Measurements from ENCODE around the gene TRIO. TPM values are rescaled to one million over a fixed set of nuclear protein-coding genes. Genes with fewer than 3 reads are reported as not detected.

TRIO gene
- polyA plus RNA-seq, 1 donor from 2014 or later, result 8.5 TPM

- H3K9me3 Mint-ChIP-seq, result peaks cover 0 to 8% (median 2%) of the 10 kb centered on the region in 3 donors
- peaks cover 4% of the 10 kb centered on the region for H3K27me3 Mint-ChIP-seq
- no peak overlapping the region for H3K27ac Mint-ChIP-seq
- H3K4me3 Mint-ChIP-seq, result no peak overlapping the region
- H3K36me3 Mint-ChIP-seq, result peaks cover 2% of the 10 kb centered on the region
- no peaks in the 10 kb centered on the region for H3K4me1 Mint-ChIP-seq
Measured at GRCh38 chr5:14134771-14135170, 8.4 kb upstream of the TRIO start.

GRCh38 chr5:14135621-14136020 lies 7.5 kb upstream of the TRIO start:
- H3K36me3 Mint-ChIP-seq, result peaks cover 2% of the 10 kb centered on the region
- H3K4me1 Mint-ChIP-seq, result no peaks in the 10 kb centered on the region
- peaks cover 4% of the 10 kb centered on the region for H3K27me3 Mint-ChIP-seq
- H3K4me3 Mint-ChIP-seq, result no peak overlapping the region
- no peak overlapping the region for H3K27ac Mint-ChIP-seq
- H3K9me3 Mint-ChIP-seq, result peaks cover 0 to 8% (median 2%) of the 10 kb centered on the region in 3 donors

- peaks cover 2% of the 10 kb centered on the region for H3K36me3 Mint-ChIP-seq
- H3K27ac Mint-ChIP-seq, result no peak overlapping the region
- H3K9me3 Mint-ChIP-seq, result peaks cover 0 to 8% (median 2%) of the 10 kb centered on the region in 3 donors
- H3K4me3 Mint-ChIP-seq, result no peak overlapping the region
- no peaks in the 10 kb centered on the region for H3K4me1 Mint-ChIP-seq
- H3K27me3 Mint-ChIP-seq, result peaks cover 4% of the 10 kb centered on the region
Measured at GRCh38 chr5:14136228-14136627, 6.9 kb upstream of the TRIO start.

- peaks cover 4% of the 10 kb centered on the region for H3K27me3 Mint-ChIP-seq
- H3K4me1 Mint-ChIP-seq, result peaks cover 3 to 6% (median 4%) of the 10 kb centered on the region in 3 donors
- H3K27ac Mint-ChIP-seq, result peak overlapping the region in 1 of 3 donors; percentile 37
- peaks cover 0 to 8% (median 2%) of the 10 kb centered on the region in 3 donors for H3K9me3 Mint-ChIP-seq
- H3K4me3 Mint-ChIP-seq, result peak overlapping the region in 1 of 4 donors; percentile 75
- H3K36me3 Mint-ChIP-seq, result peaks cover 2% of the 10 kb centered on the region
Measured at GRCh38 chr5:14138608-14139540, 4.3 kb upstream of the TRIO start.

- Mint-ChIP-seq H3K27ac (peak overlapping the region in 2 of 3 donors; percentile 68 to 97), H3K27me3 (peaks cover 4% of the 10 kb centered on the region), H3K4me1 (peaks cover 15 to 22% (median 18%) of the 10 kb centered on the region in 3 donors), H3K4me3 (peak overlapping the region; percentile 21 to 95 (median 70)), H3K36me3 (no peaks in the 10 kb centered on the region), H3K9me3 (no peaks in the 10 kb centered on the region)
Measured at GRCh38 chr5:14141764-14142163, 1.4 kb upstream of the TRIO start.

- Mint-ChIP-seq H3K36me3 (no peaks in the 10 kb centered on the region), H3K27me3 (peaks cover 2% of the 10 kb centered on the region), H3K4me1 (peaks cover 19 to 28% (median 20%) of the 10 kb centered on the region in 3 donors), H3K27ac (peak overlapping the region; percentile 92 to 97 (median 96)), H3K4me3 (peak overlapping the region; percentile 88 to 95 (median 91)), H3K9me3 (no peaks in the 10 kb centered on the region)
Measured at GRCh38 chr5:14142202-14142826, 828 bp upstream of the TRIO start.

- Mint-ChIP-seq H3K9me3 (no peaks in the 10 kb centered on the region), H3K27ac (peak overlapping the region in 1 of 3 donors; percentile 97), H3K4me1 (peaks cover 25 to 38% (median 26%) of the 10 kb centered on the region in 3 donors), H3K4me3 (no peak overlapping the region), H3K27me3 (no peaks in the 10 kb centered on the region), H3K36me3 (no peaks in the 10 kb centered on the region)
Measured at GRCh38 chr5:14143546-14143840, 351 bp downstream of the TRIO start.

GRCh38 chr5:14143841-14144585 lies 871 bp downstream of the TRIO start:
- Mint-ChIP-seq H3K27me3 (no peaks in the 10 kb centered on the region), H3K9me3 (no peaks in the 10 kb centered on the region), H3K4me3 (peak overlapping the region; percentile 89 to 94 (median 92)), H3K27ac (peak overlapping the region; percentile 76 to 93 (median 89)), H3K4me1 (peaks cover 26 to 43% (median 32%) of the 10 kb centered on the region in 3 donors), H3K36me3 (no peaks in the 10 kb centered on the region)

- Mint-ChIP-seq H3K4me3 (peak overlapping the region; percentile 89 to 94 (median 92)), H3K27me3 (no peaks in the 10 kb centered on the region), H3K9me3 (no peaks in the 10 kb centered on the region)
Measured at GRCh38 chr5:14144586-14145434, 1.7 kb downstream of the TRIO start.

GRCh38 chr5:14145435-14146334 lies 2.5 kb downstream of the TRIO start:
- Mint-ChIP-seq H3K9me3 (no peaks in the 10 kb centered on the region), H3K27me3 (no peaks in the 10 kb centered on the region), H3K36me3 (no peaks in the 10 kb centered on the region), H3K27ac (peak overlapping the region; percentile 89 to 94 (median 91)), H3K4me1 (peaks cover 43 to 57% (median 45%) of the 10 kb centered on the region in 3 donors), H3K4me3 (peak overlapping the region; percentile 89 to 94 (median 92))

More at GRCh38 chr5:14144586-14145434, 1.7 kb downstream of the TRIO start:
- Mint-ChIP-seq H3K36me3 (no peaks in the 10 kb centered on the region), H3K4me1 (peaks cover 34 to 51% (median 40%) of the 10 kb centered on the region in 3 donors), H3K27ac (peak overlapping the region; percentile 89 to 94 (median 91))

GRCh38 chr5:14146725-14147124 lies 3.6 kb downstream of the TRIO start:
- no peaks in the 10 kb centered on the region for H3K36me3 Mint-ChIP-seq
- H3K4me1 Mint-ChIP-seq, result peaks cover 46 to 67% (median 52%) of the 10 kb centered on the region in 3 donors
- peak overlapping the region in 2 of 3 donors; percentile 89 to 91 for H3K27ac Mint-ChIP-seq
- H3K4me3 Mint-ChIP-seq, result peak overlapping the region; percentile 13 to 94 (median 70)
- no peaks in the 10 kb centered on the region for H3K9me3 Mint-ChIP-seq
- H3K27me3 Mint-ChIP-seq, result no peaks in the 10 kb centered on the region

- peak overlapping the region in 2 of 3 donors; percentile 89 to 91 for H3K27ac Mint-ChIP-seq
- no peaks in the 10 kb centered on the region for H3K9me3 Mint-ChIP-seq
- peak overlapping the region in 2 of 4 donors; percentile 89 to 94 for H3K4me3 Mint-ChIP-seq
- no peaks in the 10 kb centered on the region for H3K27me3 Mint-ChIP-seq
- no peaks in the 10 kb centered on the region for H3K36me3 Mint-ChIP-seq
- H3K4me1 Mint-ChIP-seq, result peaks cover 46 to 68% (median 52%) of the 10 kb centered on the region in 3 donors
Measured at GRCh38 chr5:14147210-14147609, 4.1 kb downstream of the TRIO start.

GRCh38 chr5:14148483-14148882 lies 5.3 kb downstream of the TRIO start:
- Mint-ChIP-seq H3K4me3 (peak overlapping the region in 2 of 4 donors; percentile 3 to 90), H3K27me3 (no peaks in the 10 kb centered on the region), H3K36me3 (peaks cover 2% of the 10 kb centered on the region), H3K9me3 (no peaks in the 10 kb centered on the region), H3K27ac (no peak overlapping the region), H3K4me1 (peaks cover 42 to 72% (median 53%) of the 10 kb centered on the region in 3 donors)

Measured in IgD-negative memory B cell (primary cell).